Dedifferentiated amniotic fluid mesenchymal stem cell (primary cell): ENCODE results near the gene KRT16.
A peak's percentile ranks its signal among the peaks of the same experiment; 100 is the strongest.

Source experiments
- DNase-seq: peaks from one replicate; pipeline ENCODE4 v3.0.0-alpha.2; 2016; ENCODE audit errors: extremely low spot score

Gene KRT16

GRCh38 chr17:41612376-41613160, at the start of gene KRT16:
Gene KRT16 (minus strand): TSS chr17:41612767. CDS start chr17:41612688, 79 bp downstream.
- DNase-seq = peak; percentile 47

- DNase-seq = no peak
These were observed 47.7 kb upstream of the KRT16 start for GRCh38 chr17:41660221-41660711.

GRCh38 chr17:41659427-41660212, 47.1 kb upstream of the KRT16 start:
- DNase-seq = no peak

DNA sequence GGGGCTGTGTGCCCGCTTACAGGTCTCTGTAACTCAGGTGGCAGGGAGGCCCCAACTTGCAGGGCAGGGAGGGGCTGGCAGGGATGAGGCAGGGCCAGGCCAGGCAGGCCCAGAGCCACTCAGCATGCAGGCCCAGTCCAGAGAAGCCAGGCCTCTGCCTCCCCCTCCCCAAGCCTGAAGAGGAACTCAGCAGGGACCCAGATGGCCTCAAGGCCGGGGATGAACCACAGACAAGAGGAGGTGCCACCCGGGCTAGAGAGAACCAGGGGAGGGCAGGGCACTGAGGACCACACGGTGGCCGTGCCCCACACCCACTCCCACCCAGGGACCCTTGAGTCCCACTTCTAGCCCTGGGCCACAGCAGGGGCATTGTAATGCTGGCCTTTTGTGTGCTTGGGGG, 46.3 kb upstream of the KRT16 start:
- no peak for DNase-seq

GRCh38 chr17:41657936-41658335, 45.4 kb upstream of the KRT16 start:
- DNase-seq = no peak

- no peak for DNase-seq
These were observed 44.7 kb upstream of the KRT16 start for GRCh38 chr17:41657176-41657754.

DNA sequence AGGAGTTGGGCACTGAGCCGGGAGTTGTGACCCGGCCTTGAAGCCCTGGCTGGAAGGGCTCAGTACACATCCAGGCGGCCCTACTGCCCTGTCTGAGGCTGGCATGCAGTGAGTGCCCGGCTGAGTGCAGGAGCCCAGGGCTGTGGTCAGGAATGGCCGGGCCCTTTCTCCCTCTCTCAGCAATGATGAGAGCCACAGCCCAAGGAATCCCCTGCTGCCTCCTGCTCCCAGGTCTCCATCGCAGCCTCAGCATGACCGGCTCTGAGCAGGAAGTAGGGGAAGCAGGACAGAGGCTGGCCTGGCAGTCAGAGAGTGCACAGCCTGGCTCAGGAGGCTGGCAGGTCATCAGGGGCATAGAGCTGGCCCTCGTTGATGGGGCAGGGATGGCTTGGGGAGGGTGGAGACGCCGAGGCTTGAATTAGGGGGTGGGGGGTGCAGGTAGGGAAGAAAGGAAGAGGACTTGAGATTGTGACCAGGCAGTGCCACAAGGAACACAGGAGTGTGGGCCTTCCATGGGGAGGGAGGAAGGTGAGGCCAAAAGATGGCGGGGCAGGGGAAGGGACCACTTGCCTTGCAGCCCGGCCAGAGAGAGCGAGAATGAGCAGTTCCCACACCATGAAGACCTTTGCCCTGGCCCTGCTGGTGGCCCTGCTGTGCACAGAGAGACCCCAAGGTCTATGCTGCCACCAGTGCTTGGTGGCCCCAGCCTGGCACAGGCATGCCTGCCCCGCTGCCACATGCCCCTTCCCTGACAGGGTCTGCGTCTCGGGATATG, 43.9 kb upstream of the KRT16 start:
- DNase-seq = no peak

DNA sequence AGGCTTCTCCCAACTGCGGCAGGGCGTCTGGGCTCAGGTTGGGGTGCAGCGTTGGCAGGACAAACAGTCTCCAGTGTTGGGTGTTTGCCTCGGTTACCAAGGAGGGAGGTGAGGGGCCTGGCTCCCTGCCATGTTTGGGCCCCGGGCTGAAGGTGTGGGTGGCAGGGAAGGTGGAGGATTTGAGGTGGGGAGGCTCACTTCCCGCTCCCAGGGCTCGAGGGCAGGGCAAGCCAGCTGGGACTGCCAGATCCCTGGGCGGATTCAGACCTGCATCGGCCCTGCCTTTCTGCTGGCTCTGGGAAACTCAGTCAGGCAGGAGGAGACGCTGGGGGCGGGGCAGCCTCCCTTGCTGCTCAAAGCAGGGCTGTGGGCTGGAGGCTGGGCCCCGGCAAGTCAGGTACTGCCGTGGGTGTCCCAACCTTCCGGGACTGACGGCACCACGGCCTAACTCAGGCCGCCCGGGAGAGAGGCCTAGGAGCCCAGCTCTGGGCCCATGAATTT, 43.1 kb upstream of the KRT16 start:
- no peak for DNase-seq

DNA sequence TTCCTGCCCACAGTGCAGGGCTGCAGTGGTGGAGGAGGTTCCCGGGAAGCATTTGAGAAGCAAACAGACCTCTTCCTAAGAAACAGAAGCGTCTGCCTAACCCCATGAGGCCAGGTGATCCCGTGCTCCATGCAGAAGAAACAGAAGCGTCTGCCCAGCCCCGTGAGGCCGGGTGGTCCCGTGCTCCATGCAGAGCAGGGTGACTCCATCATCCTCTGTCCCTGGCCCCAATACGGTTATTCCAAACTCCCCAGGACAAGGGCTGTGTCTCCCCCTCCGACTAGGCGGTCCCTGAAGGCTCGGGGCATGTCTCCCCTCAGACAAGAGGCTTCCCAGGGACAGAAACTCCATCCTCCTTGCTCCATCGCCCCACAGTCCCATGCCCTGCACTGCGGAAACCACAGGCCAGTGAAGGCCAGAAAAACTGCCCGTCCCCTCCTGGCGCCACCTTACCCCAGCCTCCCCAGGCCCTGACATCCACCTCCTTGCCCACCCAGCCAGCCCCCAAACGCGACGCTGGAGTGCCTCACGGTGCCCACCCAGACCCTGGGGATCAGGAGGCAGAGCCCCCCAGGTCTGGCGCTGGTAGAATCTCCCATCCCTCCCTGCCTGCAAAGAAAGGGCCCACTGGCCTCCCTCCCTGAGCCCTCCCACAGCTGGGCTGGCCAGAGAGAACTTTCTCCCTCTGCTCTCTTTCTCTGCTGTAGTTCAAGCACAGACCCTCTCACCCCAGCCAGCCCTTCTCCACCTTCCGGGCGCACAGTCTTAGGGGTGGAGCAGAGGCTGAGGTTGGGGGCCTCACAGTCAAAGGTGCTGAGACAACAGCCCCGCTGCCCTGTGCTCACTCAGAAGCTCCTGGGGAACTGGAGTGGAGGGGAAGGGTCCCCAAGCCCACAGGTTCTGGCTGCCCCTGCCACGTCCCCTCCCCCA, 42.4 kb upstream of the KRT16 start:
- no peak for DNase-seq

DNA sequence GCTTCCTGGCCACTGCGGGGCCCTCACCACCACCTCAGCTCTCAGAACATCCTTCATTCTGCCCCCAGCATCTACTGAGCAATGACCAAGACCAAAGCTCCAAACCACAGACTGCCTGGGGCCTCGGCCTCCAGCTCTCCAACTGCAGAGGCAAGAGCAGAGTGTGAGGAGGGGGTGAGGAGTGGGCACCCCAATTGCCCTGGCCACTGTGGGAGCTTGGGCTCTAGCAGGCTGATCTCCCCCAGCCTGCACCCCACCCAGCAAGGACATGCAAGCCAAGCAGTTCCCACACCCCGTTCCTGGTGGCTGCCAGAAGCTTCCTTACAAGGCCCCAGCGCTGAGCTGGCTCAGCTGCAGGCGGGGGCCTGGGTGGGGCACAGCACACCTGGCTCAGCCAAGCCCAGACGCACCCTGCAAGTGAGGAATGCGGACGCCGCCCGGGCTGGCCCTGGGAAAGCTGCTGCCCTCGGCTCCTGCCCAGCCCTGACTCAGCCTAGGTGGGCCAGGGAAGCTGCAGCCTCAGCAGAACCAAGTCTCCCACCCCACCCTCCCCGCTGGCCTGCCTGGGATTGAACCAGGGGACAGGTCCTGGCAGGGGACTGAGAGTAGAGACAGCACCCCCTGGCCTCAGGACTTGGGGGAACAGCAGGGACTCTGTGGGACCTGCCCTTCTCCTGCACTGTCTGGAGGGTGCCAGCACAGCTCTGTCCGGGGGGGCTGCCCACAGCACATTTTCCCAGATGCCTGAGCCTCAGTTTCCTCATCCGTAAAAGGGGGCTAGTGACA, 41.5 kb upstream of the KRT16 start:
- no peak for DNase-seq

DNA sequence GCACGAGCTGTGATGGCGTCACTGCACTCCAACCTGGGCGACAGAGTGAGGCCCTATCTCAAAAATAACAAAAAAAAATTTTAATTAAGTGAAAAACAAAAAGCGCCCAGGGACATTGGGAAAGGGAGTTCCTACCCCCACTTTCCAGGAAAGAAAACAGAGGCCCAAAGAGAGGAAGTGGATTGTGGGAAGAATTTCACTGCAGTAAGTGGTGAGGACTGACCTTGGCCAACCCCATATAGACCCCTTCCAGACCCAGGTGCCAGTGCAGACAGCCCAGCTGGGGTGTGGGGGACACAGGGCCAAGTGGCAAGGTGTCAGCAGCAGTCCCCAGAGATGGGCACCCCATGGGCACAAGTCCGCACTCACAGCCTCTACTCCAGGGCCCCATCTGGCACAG, 40.9 kb upstream of the KRT16 start:
- DNase-seq = no peak

- no peak for DNase-seq
These were observed 39.9 kb upstream of the KRT16 start for GRCh38 chr17:41652461-41652970.

DNA sequence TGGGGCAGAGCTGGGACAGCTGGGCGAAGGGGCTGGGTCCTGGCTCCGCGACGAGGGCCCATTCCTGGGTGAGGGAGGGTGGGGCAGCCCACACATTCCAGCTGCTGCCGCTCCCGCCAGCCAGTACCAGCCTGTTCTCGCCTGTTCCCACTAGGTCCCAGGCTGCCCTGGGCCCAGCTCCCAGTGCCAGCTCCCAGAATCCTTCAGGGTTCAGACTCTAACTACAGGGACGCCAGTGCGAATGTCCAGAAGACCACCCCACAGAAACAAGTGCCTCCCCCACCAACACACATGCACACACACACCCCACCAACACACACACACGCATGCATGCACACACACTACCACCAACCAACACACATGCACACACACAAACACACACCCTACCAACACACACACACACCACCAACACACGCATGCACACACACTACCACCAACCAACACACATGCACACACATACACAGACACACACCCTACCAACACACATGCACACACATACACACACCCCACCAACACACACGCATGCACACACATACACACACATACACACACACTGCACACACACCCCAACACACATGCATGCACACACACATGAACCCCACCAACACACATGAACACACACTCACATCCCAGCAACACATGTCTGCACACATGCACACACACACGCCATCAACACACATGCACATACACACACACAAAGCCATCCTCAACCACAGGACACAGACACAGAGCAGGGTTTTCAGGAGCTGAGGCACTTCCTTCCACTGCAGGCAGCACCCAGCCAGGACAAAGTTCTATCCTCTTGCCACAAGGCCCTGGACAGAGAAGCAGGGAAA, 39.3 kb upstream of the KRT16 start:
- DNase-seq = no peak

DNA sequence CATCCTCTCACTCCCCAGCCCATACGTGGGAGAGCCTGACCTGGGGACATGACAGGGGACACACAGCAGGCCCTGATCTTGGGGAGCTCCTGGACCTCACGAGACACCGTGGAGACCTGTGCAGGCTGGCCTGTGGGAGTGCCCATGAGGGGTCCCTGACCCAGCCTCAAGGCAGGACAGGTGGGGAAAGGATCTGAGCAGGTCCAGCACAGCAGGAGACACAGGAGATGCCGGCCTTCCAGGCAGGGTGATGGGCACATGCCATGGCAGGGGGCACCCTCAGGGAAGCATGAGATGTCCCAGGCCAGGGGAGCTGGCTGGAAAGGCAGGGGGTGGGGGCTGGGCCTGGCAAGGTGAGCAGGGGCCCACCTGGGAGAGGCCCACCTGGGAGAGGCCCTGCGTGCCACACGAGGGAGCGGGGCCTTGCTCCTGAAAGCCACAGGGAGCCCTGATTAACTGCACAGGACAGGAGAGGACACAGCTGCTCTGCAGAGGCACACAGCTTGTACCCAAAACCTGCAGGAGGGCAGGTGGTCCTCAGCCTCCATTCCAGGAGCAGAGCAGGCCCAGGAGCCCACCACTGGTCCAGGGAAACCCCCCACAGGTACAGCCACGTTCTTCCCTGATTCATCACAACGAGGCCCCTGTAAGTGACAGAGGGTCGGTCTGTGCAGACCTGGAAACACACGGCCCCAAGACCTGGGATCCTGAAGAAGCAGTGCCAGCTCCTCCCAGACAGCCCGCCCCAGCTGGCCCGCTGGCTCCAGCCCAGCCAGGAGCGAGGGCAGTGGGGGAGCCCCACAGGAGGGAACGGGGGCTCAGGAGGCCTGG, 38.4 kb upstream of the KRT16 start:
- DNase-seq = no peak

GRCh38 chr17:41649923-41650519, 37.5 kb upstream of the KRT16 start:
- no peak for DNase-seq

GRCh38 chr17:41648411-41649195, 36.0 kb upstream of the KRT16 start:
- peak; percentile 88 for DNase-seq
